Peyer's patch (tissue), 4 donors: ENCODE measurements around the gene TSGA10IP. TPM values are rescaled to one million over a fixed set of nuclear protein-coding genes. Genes with fewer than 3 reads are reported as not detected.

Experiments used
- DNase-seq, 3 donors: peaks; one replicate each; pipeline ENCODE4 v3.0.0-alpha.2; 2017 to 2019
- H3K27ac ChIP-seq, 4 donors: fragments of 200-600 bp; sonication (generic); one replicate each; pipeline ENCODE4 v1.5.1; 2016 to 2019
- H3K27me3 ChIP-seq, 2 donors: fragments of 200-600 bp; sonication (generic); one replicate each; pipeline ENCODE4 v1.5.1; 2019
- H3K36me3 ChIP-seq, 3 donors: fragments of 200-600 bp; sonication (generic); one replicate each; pipeline ENCODE4 v1.5.1; 2016 to 2019
- H3K4me1 ChIP-seq, 4 donors: fragments of 200-600 bp; sonication (generic); one replicate each; pipeline ENCODE4 v1.5.1; 2016 to 2019
- H3K4me3 ChIP-seq, 4 donors: fragments of 200-600 bp; sonication (generic); 1 replicate in 3 of 4; 2 replicates in 1 of 4; pipeline ENCODE4 v1.5.1; 2016 to 2019; ENCODE audit warnings: mild to moderate bottlenecking in 1 of 4
- H3K9me3 ChIP-seq, 4 donors: fragments of 200-600 bp; sonication (generic); one replicate each; pipeline ENCODE4 v1.5.1; 2016 to 2019; ENCODE audit warnings: mild to moderate bottlenecking in 1 of 4
- POLR2A ChIP-seq, 2 donors: fragments of 450-650 bp; IDR thresholded peaks; one replicate each; pipeline ENCODE4 v1.5.1; 2017; ENCODE audit warnings: antibody characterized with exemption in 2 of 2, mild to moderate bottlenecking in 2 of 2, moderate library complexity in 2 of 2
- total RNA-seq, 4 donors: library from RNA; depleted of rRNA; stranded (reverse); fragments of >200 nt; gene quantifications; one replicate each; pipeline ENCODE4 v1.1.0, GENCODE V29; 2016
- TF ChIP-seq, protein P1 (sequence below), 6 experiments: fragments of 450-650 bp in 4 of 6; fragments of 200-600 bp in 2 of 6; sonication (generic) in 1 of 6; IDR thresholded peaks; one replicate each; pipeline ENCODE4 v1.5.1; 2017 to 2019; ENCODE audit warnings: antibody characterized with exemption in 6 of 6, mild to moderate bottlenecking in 3 of 6, moderate library complexity in 1 of 6

Gene TSGA10IP
- total RNA-seq, 4 donors from 2014 or later: not detected

- peaks cover 6 to 20% (median 18%) of the 10 kb centered on the region in 4 donors for H3K4me1 ChIP-seq
- peaks cover 0 to 23% (median 0%) of the 10 kb centered on the region in 3 donors for H3K36me3 ChIP-seq
- peak overlapping the region; percentile 77 to 100 (median 96) for H3K4me3 ChIP-seq
- peak overlapping the region; percentile 83 to 96 (median 92) for H3K27ac ChIP-seq
- DNase-seq: no peak
- H3K27me3 ChIP-seq: no peaks in the 10 kb centered on the region
- no peak for TF ChIP-seq POLR2A (IDR thresholded peaks at IDR 0.05)
- TF ChIP-seq, protein P1, sequence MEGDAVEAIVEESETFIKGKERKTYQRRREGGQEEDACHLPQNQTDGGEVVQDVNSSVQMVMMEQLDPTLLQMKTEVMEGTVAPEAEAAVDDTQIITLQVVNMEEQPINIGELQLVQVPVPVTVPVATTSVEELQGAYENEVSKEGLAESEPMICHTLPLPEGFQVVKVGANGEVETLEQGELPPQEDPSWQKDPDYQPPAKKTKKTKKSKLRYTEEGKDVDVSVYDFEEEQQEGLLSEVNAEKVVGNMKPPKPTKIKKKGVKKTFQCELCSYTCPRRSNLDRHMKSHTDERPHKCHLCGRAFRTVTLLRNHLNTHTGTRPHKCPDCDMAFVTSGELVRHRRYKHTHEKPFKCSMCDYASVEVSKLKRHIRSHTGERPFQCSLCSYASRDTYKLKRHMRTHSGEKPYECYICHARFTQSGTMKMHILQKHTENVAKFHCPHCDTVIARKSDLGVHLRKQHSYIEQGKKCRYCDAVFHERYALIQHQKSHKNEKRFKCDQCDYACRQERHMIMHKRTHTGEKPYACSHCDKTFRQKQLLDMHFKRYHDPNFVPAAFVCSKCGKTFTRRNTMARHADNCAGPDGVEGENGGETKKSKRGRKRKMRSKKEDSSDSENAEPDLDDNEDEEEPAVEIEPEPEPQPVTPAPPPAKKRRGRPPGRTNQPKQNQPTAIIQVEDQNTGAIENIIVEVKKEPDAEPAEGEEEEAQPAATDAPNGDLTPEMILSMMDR (IDR thresholded peaks at IDR 0.05): no peak
- no peaks in the 10 kb centered on the region for H3K9me3 ChIP-seq
Measured at GRCh38 chr11:65960824-65961266, 15.6 kb downstream of the TSGA10IP start.

- Histone ChIP-seq H3K4me1 (peaks cover 6 to 20% (median 18%) of the 10 kb centered on the region in 4 donors), H3K27me3 (no peaks in the 10 kb centered on the region), H3K36me3 (peaks cover 0 to 29% (median 0%) of the 10 kb centered on the region in 3 donors), H3K27ac (peak within 1 kb of the TSS; percentile 83 to 96 (median 92)), H3K4me3 (peak within 1 kb of the TSS; percentile 77 to 100 (median 96)), H3K9me3 (no peaks in the 10 kb centered on the region)
- peak; percentile 60 to 68 for TF ChIP-seq POLR2A (IDR thresholded peaks at IDR 0.05)
- TF ChIP-seq, protein P1 (IDR thresholded peaks at IDR 0.05): peak in 1 of 6 experiments; percentile 18
- DNase-seq: peak; percentile 95 to 99 (median 98)
Measured at GRCh38 chr11:65961267-65962140, 16.2 kb downstream of the TSGA10IP start, which contains the start of gene SART1. Gene SART1 (plus strand): TSS chr11:65961734. CDS start chr11:65961781, 47 bp downstream.

- TF ChIP-seq, protein P1 (IDR thresholded peaks at IDR 0.05): no peak
- no peak for TF ChIP-seq POLR2A (IDR thresholded peaks at IDR 0.05)
- Histone ChIP-seq H3K4me1 (peaks cover 6 to 20% (median 16%) of the 10 kb centered on the region in 4 donors), H3K4me3 (peak overlapping the region; percentile 77 to 100 (median 96)), H3K36me3 (peaks cover 0 to 36% (median 0%) of the 10 kb centered on the region in 3 donors), H3K27ac (peak overlapping the region; percentile 83 to 96 (median 92)), H3K9me3 (no peaks in the 10 kb centered on the region), H3K27me3 (no peaks in the 10 kb centered on the region)
- DNase-seq: no peak
Measured at GRCh38 chr11:65962141-65962564, 16.9 kb downstream of the TSGA10IP start.

DNA sequence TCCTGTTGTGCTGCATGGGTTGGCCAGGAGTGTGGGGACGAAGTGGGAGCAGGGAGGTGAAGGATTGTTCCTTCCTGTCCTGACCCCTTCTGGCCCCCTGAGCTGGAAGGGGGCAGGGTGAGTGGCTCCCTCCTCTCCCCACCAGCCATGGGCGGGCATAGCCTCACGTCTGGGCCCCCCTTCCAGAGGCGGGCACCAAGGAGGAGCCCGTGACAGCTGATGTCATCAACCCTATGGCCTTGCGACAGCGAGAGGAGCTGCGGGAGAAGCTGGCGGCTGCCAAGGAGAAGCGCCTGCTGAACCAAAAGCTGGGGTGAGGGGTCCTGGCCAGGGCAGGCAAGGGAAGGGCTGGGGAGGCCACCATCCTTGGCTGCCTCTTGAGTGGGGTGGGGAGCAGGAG is 19.6 kb downstream of the TSGA10IP start:
- Histone ChIP-seq H3K4me1 (peaks cover 6 to 20% (median 15%) of the 10 kb centered on the region in 4 donors), H3K36me3 (peaks cover 0 to 63% (median 0%) of the 10 kb centered on the region in 3 donors), H3K4me3 (no peak overlapping the region), H3K9me3 (no peaks in the 10 kb centered on the region), H3K27me3 (no peaks in the 10 kb centered on the region), H3K27ac (no peak overlapping the region)
- no peak for DNase-seq
- TF ChIP-seq, protein P1 (IDR thresholded peaks at IDR 0.05): no peak
- no peak for TF ChIP-seq POLR2A (IDR thresholded peaks at IDR 0.05)

DNA sequence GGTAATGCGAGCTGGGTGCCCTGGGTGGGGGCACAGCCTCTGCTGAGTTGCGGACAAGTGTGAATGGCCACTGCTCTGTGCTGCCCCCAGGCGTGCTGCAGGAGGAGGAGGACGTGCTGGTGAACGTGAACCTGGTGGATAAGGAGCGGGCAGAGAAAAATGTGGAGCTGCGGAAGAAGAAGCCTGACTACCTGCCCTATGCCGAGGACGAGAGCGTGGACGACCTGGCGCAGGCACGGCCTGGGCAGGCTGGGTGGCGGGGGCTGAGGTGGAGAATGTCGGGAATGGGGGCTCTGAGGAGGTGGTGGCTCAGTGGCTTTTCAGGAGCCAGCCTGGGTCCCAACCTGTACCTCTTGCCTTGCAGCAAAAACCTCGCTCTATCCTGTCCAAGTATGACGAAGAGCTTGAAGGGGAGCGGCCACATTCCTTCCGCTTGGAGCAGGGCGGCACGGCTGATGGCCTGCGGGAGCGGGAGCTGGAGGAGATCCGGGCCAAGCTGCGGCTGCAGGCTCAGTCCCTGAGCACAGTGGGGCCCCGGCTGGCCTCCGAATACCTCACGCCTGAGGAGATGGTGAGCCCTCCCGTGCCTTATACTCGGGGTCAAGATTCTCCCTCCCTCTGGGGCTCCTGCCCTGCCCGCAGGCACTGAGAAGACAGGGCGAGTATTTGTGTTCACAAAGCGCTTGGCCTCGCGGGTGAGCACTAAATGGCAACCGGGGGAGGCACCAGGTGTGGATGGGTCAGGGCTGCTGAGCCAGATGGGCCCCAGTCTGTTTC is 20.9 kb downstream of the TSGA10IP start:
- TF ChIP-seq POLR2A (IDR thresholded peaks at IDR 0.05): no peak
- TF ChIP-seq, protein P1 (IDR thresholded peaks at IDR 0.05): no peak
- Histone ChIP-seq H3K36me3 (peaks cover 0 to 70% (median 0%) of the 10 kb centered on the region in 3 donors), H3K27ac (no peak overlapping the region), H3K9me3 (no peaks in the 10 kb centered on the region), H3K27me3 (no peaks in the 10 kb centered on the region), H3K4me1 (peaks cover 6 to 17% (median 15%) of the 10 kb centered on the region in 4 donors), H3K4me3 (no peak overlapping the region)
- DNase-seq: no peak
